Effector memory CD8-positive, alpha-beta T cell (primary cell): Measurements from ENCODE around the gene PLAC9.
A peak's percentile ranks its signal among the peaks of the same experiment; 100 is the strongest.

Experiments used
- ATAC-seq: fragments of 150-1000 bp; cut with Tn5 transposase; replicated peaks from 2 replicates; pipeline ENCODE4 v1.10.0; 2021; ENCODE audit warnings: mild to moderate bottlenecking, moderate library complexity
- DNase-seq, 3 experiments: peaks; one replicate each; pipeline ENCODE4 v3.0.0; 2021
- H3K27ac Mint-ChIP-seq, 2 donors: one replicate each; pipeline ENCODE4 v1.8.0; 2022; ENCODE audit warnings: mild to moderate bottlenecking in 2 of 2, mixed read lengths in 2 of 2, moderate library complexity in 2 of 2
- H3K27me3 Mint-ChIP-seq, 2 donors: one replicate each; pipeline ENCODE4 v1.8.0; 2022; ENCODE audit warnings: mixed read lengths in 2 of 2
- H3K36me3 Mint-ChIP-seq: one replicate; pipeline ENCODE4 v1.8.0; 2022; ENCODE audit warnings: mild to moderate bottlenecking, moderate library complexity, mixed read lengths; ENCODE audit not compliant: insufficient read depth
- H3K4me1 Mint-ChIP-seq, 2 donors: one replicate each; pipeline ENCODE4 v1.8.0; 2022; ENCODE audit warnings: low read depth in 2 of 2, mixed read lengths in 2 of 2
- H3K4me3 Mint-ChIP-seq, 2 donors: one replicate each; pipeline ENCODE4 v1.8.0; 2022; ENCODE audit warnings: mild to moderate bottlenecking in 2 of 2, mixed read lengths in 2 of 2, moderate library complexity in 2 of 2
- H3K9me3 Mint-ChIP-seq, 2 donors: one replicate each; pipeline ENCODE4 v1.8.0; 2022; ENCODE audit warnings: mixed read lengths in 2 of 2

Gene PLAC9

DNA sequence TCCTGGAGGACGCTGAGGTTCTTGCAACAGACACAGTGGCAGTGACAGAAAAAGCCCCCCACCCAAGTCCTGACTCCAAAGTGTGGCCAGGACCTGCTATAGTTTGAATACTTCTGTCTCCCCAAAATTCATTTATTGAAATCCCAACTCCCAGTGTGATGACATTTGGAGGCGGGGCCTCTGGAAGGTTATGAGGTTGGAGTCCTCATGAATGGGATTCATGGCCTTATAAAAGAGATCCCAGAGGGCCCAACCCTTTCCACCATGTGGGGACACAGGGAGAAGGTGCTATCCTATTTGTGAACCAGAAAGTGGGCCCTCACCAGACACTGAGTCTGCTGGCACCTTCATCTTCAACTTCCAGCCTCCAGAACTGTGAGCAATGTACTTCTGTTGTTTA, 54.5 kb downstream of the PLAC9 start:
- ATAC-seq (no peak), DNase-seq (no peak)
- Mint-ChIP-seq H3K27ac (peak overlapping the region; percentile 83 to 90), H3K9me3 (no peaks in the 10 kb centered on the region), H3K4me1 (peaks cover 63 to 74% of the 10 kb centered on the region in 2 donors), H3K27me3 (no peaks in the 10 kb centered on the region), H3K4me3 (peak overlapping the region; percentile 52 to 68), H3K36me3 (peaks cover 23% of the 10 kb centered on the region)

DNA sequence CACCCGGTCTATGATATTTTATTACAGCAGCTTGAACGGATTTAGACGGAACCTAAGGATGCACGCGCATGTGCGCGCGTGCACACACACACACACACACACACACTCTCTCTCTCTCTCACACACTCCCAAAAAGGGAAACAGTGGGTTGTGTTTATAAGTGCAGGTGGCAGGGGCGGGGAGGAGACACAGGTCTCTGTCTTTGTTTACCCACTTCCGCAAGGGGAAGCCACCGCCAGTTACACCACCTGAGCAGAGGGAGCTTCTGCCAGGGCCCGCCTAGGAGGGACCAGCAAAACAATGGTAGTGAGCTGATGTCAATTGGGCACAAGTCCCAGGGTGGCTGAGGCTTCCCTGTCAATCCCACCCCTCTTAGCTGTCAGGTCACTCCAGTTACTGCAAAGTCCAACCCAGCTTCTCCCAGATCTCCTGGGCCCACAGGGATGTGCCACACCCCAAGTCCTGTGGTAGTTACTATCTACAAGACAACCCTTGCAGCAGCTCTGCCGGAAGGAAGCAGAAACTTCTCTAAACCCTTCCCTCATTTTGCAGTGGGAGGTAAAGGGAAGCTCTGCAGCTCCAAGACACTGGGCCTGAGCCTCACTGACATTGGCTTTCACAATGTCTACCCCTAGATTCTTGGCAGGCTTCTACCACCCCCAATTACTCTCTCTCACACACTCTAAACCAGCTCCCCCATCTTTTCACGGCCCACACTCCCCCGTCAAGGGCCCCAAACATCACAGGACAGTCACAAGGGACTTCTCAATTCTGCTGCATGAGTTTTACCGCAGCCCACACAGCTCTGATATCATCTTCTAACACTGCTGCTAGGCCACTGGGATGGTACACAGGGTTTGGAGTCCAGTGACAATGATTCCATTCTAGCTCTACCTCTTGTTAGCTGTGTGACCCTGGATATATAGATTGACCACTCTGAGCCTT, 55.2 kb downstream of the PLAC9 start:
- DNase-seq, result peak; percentile 65 to 72 (median 71)
- Mint-ChIP-seq H3K36me3 (peaks cover 23% of the 10 kb centered on the region), H3K4me3 (peak overlapping the region; percentile 52 to 68), H3K27me3 (no peaks in the 10 kb centered on the region), H3K27ac (peak overlapping the region; percentile 83 to 90), H3K4me1 (peaks cover 67 to 75% of the 10 kb centered on the region in 2 donors), H3K9me3 (no peaks in the 10 kb centered on the region)
- ATAC-seq, result peak; percentile 86

DNA sequence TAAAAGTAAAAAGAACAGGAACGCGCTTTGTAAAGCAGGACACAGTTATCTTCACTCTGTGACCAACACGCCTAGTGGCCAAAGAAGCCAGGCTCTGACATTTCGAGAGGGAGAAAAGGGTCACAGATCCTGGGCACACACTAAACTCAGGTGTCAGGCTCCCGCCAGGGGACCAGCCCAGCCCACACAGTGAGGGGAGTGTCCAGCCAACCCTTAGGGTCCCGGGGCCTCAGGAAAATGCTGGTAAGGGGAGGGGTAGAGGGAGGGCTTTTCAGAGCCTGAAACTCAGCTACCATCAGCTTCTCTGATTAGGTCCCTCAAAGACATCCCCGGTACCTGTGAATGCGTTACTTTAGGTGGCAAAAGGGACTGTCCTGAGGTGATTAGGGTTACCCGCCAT, 56.2 kb downstream of the PLAC9 start:
- H3K36me3 Mint-ChIP-seq, result peaks cover 23% of the 10 kb centered on the region
- ATAC-seq, result no peak
- no peak for DNase-seq
- H3K4me3 Mint-ChIP-seq, result peak overlapping the region; percentile 52 to 68
- H3K27ac Mint-ChIP-seq, result peak overlapping the region; percentile 83 to 90
- no peaks in the 10 kb centered on the region for H3K27me3 Mint-ChIP-seq
- H3K9me3 Mint-ChIP-seq, result no peaks in the 10 kb centered on the region
- peaks cover 59 to 74% of the 10 kb centered on the region in 2 donors for H3K4me1 Mint-ChIP-seq

DNA sequence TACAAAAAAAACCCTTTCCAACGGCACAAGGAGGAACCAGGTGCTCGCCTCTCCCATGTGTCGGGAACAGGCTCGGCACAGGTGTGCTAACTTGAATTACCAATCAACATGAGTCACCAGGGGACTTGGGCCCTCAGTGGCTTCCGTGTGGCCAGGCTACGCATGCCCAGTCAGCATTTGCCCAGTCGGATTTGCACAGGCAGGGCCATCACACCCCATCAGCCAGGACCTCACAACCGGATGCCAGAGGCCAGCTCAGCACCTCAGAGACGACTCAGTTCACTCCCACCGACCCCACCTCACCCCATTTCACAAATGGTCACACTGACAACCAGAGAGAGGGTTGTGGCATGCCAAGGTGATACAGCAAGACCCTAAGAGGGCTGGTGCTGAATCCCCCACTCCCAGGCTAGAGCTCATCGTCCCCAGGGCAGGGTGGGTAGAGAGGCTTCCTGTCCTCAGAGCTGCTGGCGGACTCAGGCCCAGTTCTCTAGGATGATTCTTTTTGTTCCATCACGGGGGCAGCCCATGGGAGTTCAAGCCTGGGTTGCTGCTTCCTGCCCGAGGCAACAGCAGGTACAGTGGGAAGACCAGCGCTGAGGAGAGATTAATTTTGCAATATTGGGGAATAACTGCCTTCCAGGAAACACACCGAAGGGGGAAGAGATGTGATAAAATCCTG, 59.2 kb downstream of the PLAC9 start:
- DNase-seq, result peak; percentile 23 to 36 (median 27)

DNA sequence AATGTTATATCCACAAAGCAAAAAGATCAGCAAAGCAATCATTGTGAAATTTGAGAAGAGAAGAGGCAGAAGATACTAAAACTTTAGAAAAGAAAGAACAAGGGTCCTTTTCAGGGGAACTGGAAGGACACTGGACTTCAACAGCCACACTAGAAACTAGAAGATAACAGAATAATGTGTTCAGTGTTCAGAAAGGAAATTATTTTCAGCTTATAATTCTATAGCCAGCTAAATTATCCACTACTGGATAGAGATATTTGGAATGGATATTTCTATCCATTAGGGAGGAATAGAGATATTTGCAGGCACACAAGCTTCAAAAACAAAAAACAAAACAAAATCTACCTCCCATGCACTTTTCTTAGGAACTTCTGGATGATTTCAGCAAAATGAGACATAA, 60.0 kb downstream of the PLAC9 start:
- ATAC-seq, result no peak

More for the DNA sequence above, 59.2 kb downstream of the PLAC9 start:
- Mint-ChIP-seq H3K27ac (peak overlapping the region; percentile 75 to 96), H3K27me3 (no peaks in the 10 kb centered on the region), H3K4me1 (peaks cover 62 to 67% of the 10 kb centered on the region in 2 donors), H3K9me3 (no peaks in the 10 kb centered on the region), H3K36me3 (peaks cover 24% of the 10 kb centered on the region), H3K4me3 (peak overlapping the region; percentile 68 to 76)
- ATAC-seq, result peak; percentile 8

DNA sequence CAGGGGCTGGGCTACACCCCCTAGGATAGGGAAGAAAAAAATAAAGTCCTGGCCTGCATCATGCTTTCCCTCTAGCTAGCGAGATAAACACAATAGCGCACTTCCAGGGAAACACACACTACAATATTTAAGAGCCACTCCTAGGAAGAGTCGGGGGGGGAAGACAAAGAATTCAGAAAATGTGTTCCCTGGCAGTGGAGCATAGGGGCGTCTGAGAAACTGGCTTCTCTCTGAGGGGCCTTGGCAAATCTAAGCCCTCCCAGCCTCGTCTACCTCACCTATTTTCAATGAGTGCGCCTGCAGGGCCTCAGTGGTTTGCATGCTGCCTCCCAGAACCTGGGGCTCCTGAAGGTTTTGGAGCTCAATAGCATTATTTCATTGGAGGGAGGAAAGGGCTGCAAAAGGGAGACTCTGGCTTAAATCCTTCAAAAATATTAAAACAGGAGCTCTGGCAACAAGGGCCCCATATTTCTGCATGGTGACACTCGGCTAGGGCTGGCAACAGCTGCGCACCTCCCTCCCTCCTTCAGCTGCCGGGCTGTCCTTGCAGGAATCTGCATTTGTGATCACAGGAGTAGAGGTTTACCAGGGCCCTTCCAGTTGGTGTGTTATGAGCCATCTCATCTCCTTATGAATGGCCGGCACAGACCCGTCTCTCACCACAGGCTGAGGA, 62.0 kb downstream of the PLAC9 start:
- Mint-ChIP-seq H3K9me3 (no peaks in the 10 kb centered on the region), H3K4me3 (no peak overlapping the region), H3K27me3 (no peaks in the 10 kb centered on the region), H3K27ac (peak overlapping the region; percentile 89 to 95), H3K36me3 (peaks cover 16% of the 10 kb centered on the region), H3K4me1 (peaks cover 54 to 55% of the 10 kb centered on the region in 2 donors)
- ATAC-seq, result no peak
- no peak for DNase-seq

More for the DNA sequence above, 60.0 kb downstream of the PLAC9 start:
- H3K27ac Mint-ChIP-seq, result peak overlapping the region; percentile 75 to 96
- H3K36me3 Mint-ChIP-seq, result peaks cover 23% of the 10 kb centered on the region
- H3K9me3 Mint-ChIP-seq, result no peaks in the 10 kb centered on the region
- H3K27me3 Mint-ChIP-seq, result no peaks in the 10 kb centered on the region
- peak overlapping the region in 1 of 2 donors; percentile 68 for H3K4me3 Mint-ChIP-seq
- no peak for DNase-seq
- peaks cover 62 to 66% of the 10 kb centered on the region in 2 donors for H3K4me1 Mint-ChIP-seq
